Stimulated activated naive CD8-positive, alpha-beta T cell treated with anti-CD3 and anti-CD28 coated beads, Interleukin-15, Interleukin-2, amounts not matched to agents 100 U/mL and 50 U/mL, for 24 hours (primary cell): ENCODE measurements around the gene ANO1.

Experiments
- ATAC-seq: fragments of 150-1000 bp; cut with Tn5 transposase; one replicate; pipeline ENCODE4 v1.10.0; 2021
- DNase-seq: peaks from one replicate; pipeline ENCODE4 v3.0.0; 2021

ANO1 gene

GRCh38 chr11:70054004-70054403 lies 24.1 kb upstream of the ANO1 start:
- ATAC-seq (no peak), DNase-seq (no peak)

GRCh38 chr11:70055444-70055843 lies 22.7 kb upstream of the ANO1 start:
- ATAC-seq (no peak), DNase-seq (no peak)

- DNase-seq: no peak
- ATAC-seq: no peak
Measured at GRCh38 chr11:70057080-70057479, 21.0 kb upstream of the ANO1 start.

GRCh38 chr11:70059971-70060370 lies 18.1 kb upstream of the ANO1 start:
- no peak for DNase-seq
- ATAC-seq: no peak

GRCh38 chr11:70060611-70061293 lies 17.4 kb upstream of the ANO1 start:
- DNase-seq (no peak), ATAC-seq (no peak)

- no peak for DNase-seq
- no peak for ATAC-seq
Measured at GRCh38 chr11:70061734-70062133, 16.4 kb upstream of the ANO1 start.

GRCh38 chr11:70063121-70063520 lies 15.0 kb upstream of the ANO1 start:
- ATAC-seq (no peak), DNase-seq (no peak)

- DNase-seq (no peak), ATAC-seq (no peak)
Measured at GRCh38 chr11:70063555-70063954, 14.6 kb upstream of the ANO1 start.

GRCh38 chr11:70064008-70064725 lies 13.9 kb upstream of the ANO1 start:
- DNase-seq (no peak), ATAC-seq (no peak)

- ATAC-seq: no peak
- DNase-seq: no peak
Measured at GRCh38 chr11:70064726-70065317, 13.3 kb upstream of the ANO1 start.

GRCh38 chr11:70065318-70066135 lies 12.6 kb upstream of the ANO1 start:
- DNase-seq (no peak), ATAC-seq (no peak)

- ATAC-seq: no peak
- no peak for DNase-seq
Measured at GRCh38 chr11:70066136-70066520, 12.0 kb upstream of the ANO1 start.

- no peak for ATAC-seq
- DNase-seq: no peak
Measured at GRCh38 chr11:70066628-70067027, 11.5 kb upstream of the ANO1 start.

- no peak for DNase-seq
- no peak for ATAC-seq
Measured at GRCh38 chr11:70067036-70067435, 11.1 kb upstream of the ANO1 start.

GRCh38 chr11:70067591-70068341 lies 10.4 kb upstream of the ANO1 start:
- ATAC-seq (no peak), DNase-seq (no peak)

- ATAC-seq (no peak), DNase-seq (no peak)
Measured at GRCh38 chr11:70068345-70068744, 9.8 kb upstream of the ANO1 start.

- no peak for DNase-seq
Measured at GRCh38 chr11:70068950-70069349, 9.2 kb upstream of the ANO1 start.

GRCh38 chr11:70070706-70071105 lies 7.4 kb upstream of the ANO1 start:
- ATAC-seq (no peak), DNase-seq (no peak)

More at GRCh38 chr11:70068950-70069349, 9.2 kb upstream of the ANO1 start:
- ATAC-seq: no peak

GRCh38 chr11:70071996-70072395 lies 6.1 kb upstream of the ANO1 start:
- ATAC-seq: no peak
- no peak for DNase-seq

- no peak for ATAC-seq
- DNase-seq: no peak
Measured at GRCh38 chr11:70072461-70072860, 5.7 kb upstream of the ANO1 start.

- DNase-seq: no peak
- no peak for ATAC-seq
Measured at GRCh38 chr11:70072861-70073755, 5.0 kb upstream of the ANO1 start.
